BE2C (cell line): ENCODE measurements around the gene AACS.
"Not testable (repeated sequence)": the region's sequence is repeated elsewhere in the genome, so short reads cannot be mapped to it uniquely, and the experiment has no call there.

Experiments
- DNase-seq: peaks from one replicate; pipeline ENCODE4 v3.0.0-alpha.2; 2020
- H3K27me3 ChIP-seq: fragments of 250-450 bp; sonication (Bioruptor Pico); 2 replicates; pipeline ENCODE4 v1.5.1; 2020; ENCODE audit warnings: mild to moderate bottlenecking
- H3K36me3 ChIP-seq: fragments of 250-450 bp; sonication (Bioruptor Pico); 2 replicates; pipeline ENCODE4 v1.5.1; 2020; ENCODE audit warnings: mild to moderate bottlenecking
- H3K4me1 ChIP-seq: fragments of 250-450 bp; sonication (Bioruptor Pico); 2 replicates; pipeline ENCODE4 v1.5.1; 2020
- H3K4me3 ChIP-seq: 2 replicates; pipeline ENCODE4 v1.5.1; 2011; ENCODE audit warnings: low read depth, low read length
- H3K9me3 ChIP-seq: fragments of 250-450 bp; sonication (Bioruptor Pico); 2 replicates; pipeline ENCODE4 v1.5.1; 2020
- CTCF ChIP-seq: IDR thresholded peaks from 2 replicates; pipeline ENCODE4 v1.5.1; 2012; ENCODE audit warnings: mild to moderate bottlenecking, low read depth, low read length

The AACS gene

GRCh38 chr12:125110641-125111360 is 45.6 kb downstream of the AACS start:
- H3K9me3 ChIP-seq = no peaks in the 10 kb centered on the region
- no peaks in the 10 kb centered on the region for H3K4me1 ChIP-seq
- H3K27me3 ChIP-seq = no peaks in the 10 kb centered on the region
- H3K36me3 ChIP-seq = peaks cover 10% of the 10 kb centered on the region
- no peak for DNase-seq
- no peak for TF ChIP-seq CTCF
- H3K4me3 ChIP-seq = no peak overlapping the region

GRCh38 chr12:125111403-125111802 is 46.2 kb downstream of the AACS start:
- no peaks in the 10 kb centered on the region for H3K9me3 ChIP-seq
- no peaks in the 10 kb centered on the region for H3K4me1 ChIP-seq
- no peak overlapping the region for H3K4me3 ChIP-seq
- TF ChIP-seq CTCF = no peak
- H3K36me3 ChIP-seq = peaks cover 10% of the 10 kb centered on the region
- no peaks in the 10 kb centered on the region for H3K27me3 ChIP-seq
- DNase-seq = no peak

GRCh38 chr12:125112614-125113013 is 47.4 kb downstream of the AACS start:
- not testable (repeated sequence) for H3K4me1 ChIP-seq
- peaks cover 13% of the 10 kb centered on the region for H3K36me3 ChIP-seq

DNA sequence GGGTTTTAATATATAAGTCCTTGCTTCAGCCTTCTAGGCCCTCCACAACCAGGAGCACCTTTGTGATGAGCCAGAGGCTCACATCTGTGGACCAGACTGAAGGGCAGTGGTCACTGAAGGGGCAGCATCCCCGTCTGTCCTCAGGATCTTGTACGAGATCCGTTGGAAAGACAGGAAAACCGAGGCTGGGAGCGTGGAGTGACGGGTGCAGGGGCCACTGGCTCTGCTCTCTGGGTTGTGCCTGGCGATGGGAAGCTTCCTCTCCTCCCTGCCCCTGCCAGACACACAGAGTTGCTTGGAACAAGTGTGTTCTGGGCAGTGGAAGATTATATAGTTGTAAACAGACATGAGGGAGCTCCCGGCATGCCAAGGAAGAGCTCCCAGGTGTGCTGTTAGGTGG is 48.0 kb downstream of the AACS start:
- no peak for TF ChIP-seq CTCF
- H3K27me3 ChIP-seq = no peaks in the 10 kb centered on the region
- no peaks in the 10 kb centered on the region for H3K4me1 ChIP-seq
- no peak overlapping the region for H3K4me3 ChIP-seq
- H3K36me3 ChIP-seq = peaks cover 13% of the 10 kb centered on the region
- DNase-seq = no peak
- H3K9me3 ChIP-seq = no peaks in the 10 kb centered on the region

More at GRCh38 chr12:125112614-125113013, 47.4 kb downstream of the AACS start:
- H3K9me3 ChIP-seq, H3K27me3 ChIP-seq, H3K4me3 ChIP-seq, DNase-seq: not testable (repeated sequence)

DNA sequence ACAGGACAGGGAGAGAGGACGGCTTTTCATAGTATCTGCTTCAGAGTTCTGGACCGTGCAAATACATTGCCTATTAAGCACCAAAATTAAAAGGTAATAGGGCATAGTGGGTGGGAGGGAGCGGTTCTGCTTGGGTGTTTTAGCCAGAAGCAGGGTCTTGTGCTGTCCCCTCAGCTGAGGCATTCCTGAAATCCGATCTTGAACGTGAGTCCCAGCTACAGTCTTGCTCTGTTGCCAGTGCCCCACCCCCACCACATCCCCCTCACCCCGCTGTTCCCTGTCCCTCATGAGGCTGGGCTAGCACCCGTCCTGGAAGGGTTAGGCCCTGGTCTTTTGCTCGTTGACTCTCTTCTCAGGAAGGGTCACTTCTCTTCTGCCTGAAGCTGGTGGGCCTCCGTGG is 48.6 kb downstream of the AACS start:
- no peak overlapping the region for H3K4me3 ChIP-seq
- peaks cover 13% of the 10 kb centered on the region for H3K36me3 ChIP-seq
- no peak for TF ChIP-seq CTCF
- DNase-seq = no peak
- no peaks in the 10 kb centered on the region for H3K9me3 ChIP-seq
- no peaks in the 10 kb centered on the region for H3K27me3 ChIP-seq
- no peaks in the 10 kb centered on the region for H3K4me1 ChIP-seq

DNA sequence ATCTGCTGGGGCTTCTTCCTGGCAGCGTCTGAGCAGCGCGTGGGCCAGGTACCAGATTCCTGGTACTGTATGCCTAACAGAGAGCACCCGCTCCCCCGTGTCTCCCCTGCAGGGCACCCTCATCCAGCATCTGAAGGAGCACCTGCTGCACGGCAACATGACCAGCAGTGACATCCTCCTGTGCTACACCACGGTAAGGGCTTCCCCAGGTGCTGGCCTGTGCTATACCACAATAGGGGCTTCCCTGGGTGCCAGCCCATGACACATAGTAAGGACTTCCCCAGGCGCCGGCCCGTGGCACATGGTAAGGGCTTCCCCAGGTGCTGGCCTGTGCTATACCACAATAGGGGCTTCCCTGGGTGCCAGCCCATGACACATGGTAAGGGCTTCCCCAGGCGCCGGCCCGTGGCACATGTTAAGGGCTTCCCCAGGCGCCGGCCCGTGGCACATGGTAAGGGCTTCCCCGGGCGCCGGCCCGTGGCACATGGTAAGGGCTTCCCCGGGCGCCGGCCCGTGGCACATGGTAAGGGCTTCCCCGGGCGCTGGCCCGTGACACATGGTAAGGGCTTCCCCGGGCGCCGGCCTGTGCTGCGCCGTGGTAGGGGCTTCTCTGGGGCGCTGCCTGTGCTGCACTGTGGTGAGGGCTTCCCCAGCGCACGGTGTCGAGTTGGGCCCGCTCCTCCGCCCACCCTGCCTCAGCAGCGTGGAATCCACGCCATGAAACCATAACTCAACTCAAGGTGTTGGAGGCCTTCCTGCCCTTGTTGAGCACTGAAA is 49.3 kb downstream of the AACS start:
- no peak for TF ChIP-seq CTCF
- no peaks in the 10 kb centered on the region for H3K27me3 ChIP-seq
- H3K36me3 ChIP-seq = peaks cover 8% of the 10 kb centered on the region
- peaks cover 1% of the 10 kb centered on the region; the same call in 1 of the 2 replicates for H3K4me1 ChIP-seq
- no peak overlapping the region for H3K4me3 ChIP-seq
- H3K9me3 ChIP-seq = no peaks in the 10 kb centered on the region
- DNase-seq = no peak
